Stimulated activated CD4-positive, alpha-beta T cell treated with anti-CD3 and anti-CD28 coated beads, Interleukin-4, amount 100 ng/mL, for 4 hours (primary cell): ENCODE data around the gene DOCK4.

ENCODE experiments used
- DNase-seq, 2 experiments: peaks; one replicate each; pipeline ENCODE4 v3.0.0-alpha.2; 2020

DOCK4 gene

GRCh38 chr7:112105584-112106530 lies 100.3 kb downstream of the DOCK4 start:
- no peak for DNase-seq

GRCh38 chr7:112104120-112104519 lies 102.1 kb downstream of the DOCK4 start:
- DNase-seq = no peak

GRCh38 chr7:112103246-112103645 lies 103.0 kb downstream of the DOCK4 start:
- DNase-seq = no peak

GRCh38 chr7:112101201-112101846 lies 104.9 kb downstream of the DOCK4 start:
- no peak for DNase-seq

- no peak for DNase-seq
Measured at GRCh38 chr7:112097524-112097923, 108.7 kb downstream of the DOCK4 start.

GRCh38 chr7:112093409-112093808 lies 112.8 kb downstream of the DOCK4 start:
- no peak for DNase-seq

GRCh38 chr7:112092709-112093395 lies 113.3 kb downstream of the DOCK4 start:
- no peak for DNase-seq

GRCh38 chr7:112092306-112092705 lies 113.9 kb downstream of the DOCK4 start:
- DNase-seq = no peak

GRCh38 chr7:112091768-112092167 lies 114.4 kb downstream of the DOCK4 start:
- DNase-seq = no peak

GRCh38 chr7:112089551-112089950 lies 116.6 kb downstream of the DOCK4 start:
- no peak for DNase-seq

- no peak for DNase-seq
Measured at GRCh38 chr7:112088484-112089016, 117.6 kb downstream of the DOCK4 start.

- DNase-seq = no peak
Measured at GRCh38 chr7:112086496-112087254, 119.5 kb downstream of the DOCK4 start.

GRCh38 chr7:112084520-112084971 lies 121.7 kb downstream of the DOCK4 start:
- DNase-seq = no peak

- DNase-seq = no peak
Measured at GRCh38 chr7:112083776-112084355, 122.3 kb downstream of the DOCK4 start.

- DNase-seq = no peak
Measured at GRCh38 chr7:112082306-112082705, 123.9 kb downstream of the DOCK4 start.

GRCh38 chr7:112081778-112082177 lies 124.4 kb downstream of the DOCK4 start:
- no peak for DNase-seq

GRCh38 chr7:112080978-112081377 lies 125.2 kb downstream of the DOCK4 start:
- DNase-seq = no peak

- DNase-seq = no peak
Measured at GRCh38 chr7:112080441-112080840, 125.8 kb downstream of the DOCK4 start.

GRCh38 chr7:112079673-112080072 lies 126.5 kb downstream of the DOCK4 start:
- DNase-seq = no peak

- no peak for DNase-seq
Measured at GRCh38 chr7:112079122-112079521, 127.1 kb downstream of the DOCK4 start.

GRCh38 chr7:112076324-112076723 lies 129.9 kb downstream of the DOCK4 start:
- no peak for DNase-seq

GRCh38 chr7:112074464-112074863 lies 131.7 kb downstream of the DOCK4 start:
- no peak for DNase-seq
